K562 (cell line): Measurements from ENCODE around the gene WDR83. TPM values are rescaled to one million over a fixed set of nuclear protein-coding genes. Genes with fewer than 3 reads are reported as not detected.

Experiments
- ASH1L ChIP-seq: fragments of 450-650 bp; IDR thresholded peaks from 2 replicates; pipeline ENCODE4 v1.6.1; 2018; ENCODE audit warnings: borderline replicate concordance, mild to moderate bottlenecking, low read depth; ENCODE audit not compliant: partially characterized antibody
- GATAD2A ChIP-seq: fragments of 450-650 bp; IDR thresholded peaks from 2 replicates; pipeline ENCODE4 v1.6.1; 2017
- GTF2A2 ChIP-seq: IDR thresholded peaks from 2 replicates; pipeline ENCODE4 v1.6.1; 2016; ENCODE audit warnings: mild to moderate bottlenecking, missing genetic modification characterization, missing compliant biosample characterization
- ILF3 ChIP-seq: fragments of 450-650 bp; IDR thresholded peaks from 2 replicates; pipeline ENCODE4 v1.6.1; 2018; ENCODE audit warnings: antibody characterized with exemption, mild to moderate bottlenecking, moderate library complexity, borderline replicate concordance
- MAFG ChIP-seq: fragments of 450-650 bp; conservative IDR thresholded peaks from 2 replicates; pipeline ENCODE4 v1.6.1; 2016; ENCODE audit warnings: missing genetic modification characterization, missing compliant biosample characterization
- MECOM ChIP-seq: fragments of 250-450 bp; sonication (Bioruptor Pico); IDR thresholded peaks from 2 replicates; pipeline ENCODE4 v1.8.0; 2022; ENCODE audit warnings: inconsistent platforms
- MTA1 ChIP-seq: fragments of 450-650 bp; IDR thresholded peaks from 2 replicates; pipeline ENCODE4 v1.6.1; 2017; ENCODE audit warnings: borderline replicate concordance
- NFYB ChIP-seq: IDR thresholded peaks from 2 replicates; pipeline ENCODE4 v1.6.1; 2011; ENCODE audit warnings: mild to moderate bottlenecking, moderate library complexity; ENCODE audit not compliant: insufficient read length; ENCODE audit errors: extremely low read depth
- RFX1 ChIP-seq: fragments of 450-650 bp; IDR thresholded peaks from 2 replicates; pipeline ENCODE4 v1.6.1; 2016; ENCODE audit warnings: mild to moderate bottlenecking, moderate library complexity
- SP2 ChIP-seq: IDR thresholded peaks from 2 replicates; pipeline ENCODE4 v1.6.1; 2011; ENCODE audit warnings: mild to moderate bottlenecking, low read depth, low read length, moderate library complexity; ENCODE audit not compliant: poor library complexity, severe bottlenecking; ENCODE audit errors: extremely low read depth
- TSC22D4 ChIP-seq: fragments of 450-650 bp; IDR thresholded peaks from 2 replicates; pipeline ENCODE4 v1.6.1; 2016; ENCODE audit warnings: missing genetic modification characterization, missing biosample characterization, control low read depth
- U2AF1 ChIP-seq: fragments of 200-400 bp; formaldehyde crosslinking; optimal IDR thresholded peaks from 2 replicates; pipeline ENCODE3; 2017; ENCODE audit warnings: mild to moderate bottlenecking, low read depth, low read length, moderate library complexity
- ZNF140 ChIP-seq: fragments of 250-450 bp; sonication (Bioruptor Pico); IDR thresholded peaks from 2 replicates; pipeline ENCODE4 v1.8.0; 2021; ENCODE audit warnings: moderate library complexity, mild to moderate bottlenecking, inconsistent platforms
- ZNF316 ChIP-seq: fragments of 450-650 bp; IDR thresholded peaks from 2 replicates; pipeline ENCODE4 v1.6.1; 2016
- polyA plus RNA-seq, 8 experiments: library from polyadenylated mRNA; depleted of rRNA in 4 of 8; stranded (reverse) in 5 of 8; unstranded in 3 of 8; fragments of >200 nt; fragmentation: Nextera tagmentation in 2 of 8; fragmentation: Illumina TruSeq in 1 of 8; extraction: Ambion mirVana in 2 of 8; extraction: Trizol in 1 of 8; gene quantifications; 2 replicates each; pipeline versions ENCODE4 v1.2.1 to v1.2.3, GENCODE V29; 2011 to 2014; ENCODE audit warnings: inconsistent platforms in 1 of 8, missing spikeins in 1 of 8
- total RNA-seq, 7 experiments: library from RNA; depleted of rRNA in 6 of 7; stranded (reverse); fragments of >200 nt in 6 of 7; fragmentation: Illumina TruSeq in 2 of 7; extraction: Trizol in 2 of 7; gene quantifications; 2 replicates each; pipeline versions ENCODE4 v1.2.1 to v1.2.3, GENCODE V29; 2011 to 2021; ENCODE audit warnings: low replicate concordance in 1 of 7
- TF ChIP-seq, protein P1 (sequence below): fragments of 450-650 bp; IDR thresholded peaks from 2 replicates; pipeline ENCODE4 v1.6.1; 2018; ENCODE audit not compliant: partially characterized antibody
- TF ChIP-seq, protein P2 (sequence below): fragments of 450-650 bp; IDR thresholded peaks from 2 replicates; pipeline ENCODE4 v1.6.1; 2016
- TF ChIP-seq, protein P3 (sequence below): fragments of 250-450 bp; sonication (Bioruptor Pico); IDR thresholded peaks from 2 replicates; pipeline ENCODE4 v1.5.0; 2021

Gene WDR83
- total and polyA plus RNA-seq, 9 of the 15 experiments (the other 6 are each of a cell fraction or from before 2014, with no cell fraction given) = 0.52 to 21.3 (median 4.2) TPM

GRCh38 chr19:12703046-12703445, 36.4 kb downstream of the WDR83 start (continued):
- TF ChIP-seq MAFG (no peak), ZNF140 (no peak), ILF3 (no peak), NFYB (peak; percentile 60), U2AF1 (no peak), ASH1L (peak; percentile 86), GTF2A2 (tag) (no peak), TSC22D4 (tag) (no peak), ZNF316 (peak; percentile 31; the same call in 1 of the 2 replicates), RFX1 (peak; percentile 14; the same call in 1 of the 2 replicates), SP2 (peak; percentile 15), MTA1 (no peak), GATAD2A (no peak), MECOM (CRISPR knock-in tag) (no peak)
- TF ChIP-seq, protein P1, sequence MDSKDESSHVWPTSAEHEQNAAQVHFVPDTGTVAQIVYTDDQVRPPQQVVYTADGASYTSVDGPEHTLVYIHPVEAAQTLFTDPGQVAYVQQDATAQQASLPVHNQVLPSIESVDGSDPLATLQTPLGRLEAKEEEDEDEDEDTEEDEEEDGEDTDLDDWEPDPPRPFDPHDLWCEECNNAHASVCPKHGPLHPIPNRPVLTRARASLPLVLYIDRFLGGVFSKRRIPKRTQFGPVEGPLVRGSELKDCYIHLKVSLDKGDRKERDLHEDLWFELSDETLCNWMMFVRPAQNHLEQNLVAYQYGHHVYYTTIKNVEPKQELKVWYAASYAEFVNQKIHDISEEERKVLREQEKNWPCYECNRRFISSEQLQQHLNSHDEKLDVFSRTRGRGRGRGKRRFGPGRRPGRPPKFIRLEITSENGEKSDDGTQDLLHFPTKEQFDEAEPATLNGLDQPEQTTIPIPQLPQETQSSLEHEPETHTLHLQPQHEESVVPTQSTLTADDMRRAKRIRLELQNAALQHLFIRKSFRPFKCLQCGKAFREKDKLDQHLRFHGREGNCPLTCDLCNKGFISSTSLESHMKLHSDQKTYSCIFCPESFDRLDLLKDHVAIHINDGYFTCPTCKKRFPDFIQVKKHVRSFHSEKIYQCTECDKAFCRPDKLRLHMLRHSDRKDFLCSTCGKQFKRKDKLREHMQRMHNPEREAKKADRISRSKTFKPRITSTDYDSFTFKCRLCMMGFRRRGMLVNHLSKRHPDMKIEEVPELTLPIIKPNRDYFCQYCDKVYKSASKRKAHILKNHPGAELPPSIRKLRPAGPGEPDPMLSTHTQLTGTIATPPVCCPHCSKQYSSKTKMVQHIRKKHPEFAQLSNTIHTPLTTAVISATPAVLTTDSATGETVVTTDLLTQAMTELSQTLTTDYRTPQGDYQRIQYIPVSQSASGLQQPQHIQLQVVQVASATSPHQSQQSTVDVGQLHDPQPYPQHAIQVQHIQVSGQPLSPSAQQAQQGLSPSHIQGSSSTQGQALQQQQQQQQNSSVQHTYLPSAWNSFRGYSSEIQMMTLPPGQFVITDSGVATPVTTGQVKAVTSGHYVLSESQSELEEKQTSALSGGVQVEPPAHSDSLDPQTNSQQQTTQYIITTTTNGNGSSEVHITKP = peak; percentile 91
- TF ChIP-seq, protein P2, sequence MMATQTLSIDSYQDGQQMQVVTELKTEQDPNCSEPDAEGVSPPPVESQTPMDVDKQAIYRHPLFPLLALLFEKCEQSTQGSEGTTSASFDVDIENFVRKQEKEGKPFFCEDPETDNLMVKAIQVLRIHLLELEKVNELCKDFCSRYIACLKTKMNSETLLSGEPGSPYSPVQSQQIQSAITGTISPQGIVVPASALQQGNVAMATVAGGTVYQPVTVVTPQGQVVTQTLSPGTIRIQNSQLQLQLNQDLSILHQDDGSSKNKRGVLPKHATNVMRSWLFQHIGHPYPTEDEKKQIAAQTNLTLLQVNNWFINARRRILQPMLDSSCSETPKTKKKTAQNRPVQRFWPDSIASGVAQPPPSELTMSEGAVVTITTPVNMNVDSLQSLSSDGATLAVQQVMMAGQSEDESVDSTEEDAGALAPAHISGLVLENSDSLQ = peak; percentile 93
- TF ChIP-seq, protein P3, sequence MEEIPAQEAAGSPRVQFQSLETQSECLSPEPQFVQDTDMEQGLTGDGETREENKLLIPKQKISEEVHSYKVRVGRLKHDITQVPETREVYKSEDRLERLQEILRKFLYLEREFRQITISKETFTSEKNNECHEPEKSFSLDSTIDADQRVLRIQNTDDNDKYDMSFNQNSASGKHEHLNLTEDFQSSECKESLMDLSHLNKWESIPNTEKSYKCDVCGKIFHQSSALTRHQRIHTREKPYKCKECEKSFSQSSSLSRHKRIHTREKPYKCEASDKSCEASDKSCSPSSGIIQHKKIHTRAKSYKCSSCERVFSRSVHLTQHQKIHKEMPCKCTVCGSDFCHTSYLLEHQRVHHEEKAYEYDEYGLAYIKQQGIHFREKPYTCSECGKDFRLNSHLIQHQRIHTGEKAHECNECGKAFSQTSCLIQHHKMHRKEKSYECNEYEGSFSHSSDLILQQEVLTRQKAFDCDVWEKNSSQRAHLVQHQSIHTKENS (CRISPR knock-in tag) = no peak
